Measurements from ENCODE around the gene DGKH.

The DGKH gene, protein sequence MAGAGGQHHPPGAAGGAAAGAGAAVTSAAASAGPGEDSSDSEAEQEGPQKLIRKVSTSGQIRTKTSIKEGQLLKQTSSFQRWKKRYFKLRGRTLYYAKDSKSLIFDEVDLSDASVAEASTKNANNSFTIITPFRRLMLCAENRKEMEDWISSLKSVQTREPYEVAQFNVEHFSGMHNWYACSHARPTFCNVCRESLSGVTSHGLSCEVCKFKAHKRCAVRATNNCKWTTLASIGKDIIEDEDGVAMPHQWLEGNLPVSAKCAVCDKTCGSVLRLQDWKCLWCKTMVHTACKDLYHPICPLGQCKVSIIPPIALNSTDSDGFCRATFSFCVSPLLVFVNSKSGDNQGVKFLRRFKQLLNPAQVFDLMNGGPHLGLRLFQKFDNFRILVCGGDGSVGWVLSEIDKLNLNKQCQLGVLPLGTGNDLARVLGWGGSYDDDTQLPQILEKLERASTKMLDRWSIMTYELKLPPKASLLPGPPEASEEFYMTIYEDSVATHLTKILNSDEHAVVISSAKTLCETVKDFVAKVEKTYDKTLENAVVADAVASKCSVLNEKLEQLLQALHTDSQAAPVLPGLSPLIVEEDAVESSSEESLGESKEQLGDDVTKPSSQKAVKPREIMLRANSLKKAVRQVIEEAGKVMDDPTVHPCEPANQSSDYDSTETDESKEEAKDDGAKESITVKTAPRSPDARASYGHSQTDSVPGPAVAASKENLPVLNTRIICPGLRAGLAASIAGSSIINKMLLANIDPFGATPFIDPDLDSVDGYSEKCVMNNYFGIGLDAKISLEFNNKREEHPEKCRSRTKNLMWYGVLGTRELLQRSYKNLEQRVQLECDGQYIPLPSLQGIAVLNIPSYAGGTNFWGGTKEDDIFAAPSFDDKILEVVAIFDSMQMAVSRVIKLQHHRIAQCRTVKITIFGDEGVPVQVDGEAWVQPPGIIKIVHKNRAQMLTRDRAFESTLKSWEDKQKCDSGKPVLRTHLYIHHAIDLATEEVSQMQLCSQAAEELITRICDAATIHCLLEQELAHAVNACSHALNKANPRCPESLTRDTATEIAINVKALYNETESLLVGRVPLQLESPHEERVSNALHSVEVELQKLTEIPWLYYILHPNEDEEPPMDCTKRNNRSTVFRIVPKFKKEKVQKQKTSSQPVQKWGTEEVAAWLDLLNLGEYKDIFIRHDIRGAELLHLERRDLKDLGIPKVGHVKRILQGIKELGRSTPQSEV

DNA sequence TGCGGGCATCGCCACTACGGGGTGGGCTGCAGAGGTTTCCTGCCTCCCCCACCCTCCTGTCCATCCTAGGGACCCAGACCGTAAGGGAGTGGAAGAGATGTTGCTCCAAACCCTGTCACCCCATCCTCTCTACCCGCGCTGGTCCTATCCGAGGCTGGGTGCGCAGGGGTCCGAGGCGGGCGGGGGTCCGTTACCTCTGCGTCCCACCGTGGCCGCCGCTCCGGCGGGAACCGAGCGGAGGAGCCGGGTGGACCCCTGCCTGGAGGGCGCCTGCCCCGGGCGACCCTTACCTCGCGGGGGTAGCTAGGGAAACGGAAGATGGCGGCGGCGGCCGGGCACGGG lies at the start of gene DGKH:
DGKH (plus strand) TSS at position 307 of the 342 bp plus-strand sequence. CDS start 126 bp downstream, outside the sequence.
- H3K36me3 ChIP-seq: no peaks in the 10 kb centered on the region
- no peaks in the 10 kb centered on the region for H3K9me3 ChIP-seq
- peaks cover 19 to 20% of the 10 kb centered on the region in 2 experiments for H3K4me1 ChIP-seq (ENCODE audit: control insufficient read depth in 1 of 2, insufficient read depth in 1 of 2, low read depth in 1 of 2, low read length in 1 of 2)
- no peak for TF ChIP-seq CTCF (IDR thresholded peaks at IDR 0.05)
- H3K27me3 ChIP-seq: peaks cover 80% of the 10 kb centered on the region
- no peak within 1 kb of the TSS for H3K27ac ChIP-seq
- H3K4me3 ChIP-seq (ENCODE audit: low read depth in 1 of 2, low read length in 1 of 2): peak within 1 kb of the TSS; percentile 71 to 75

GRCh38 chr13:42000846-42001245 lies 47.6 kb upstream of the DGKH start:
- no peak for TF ChIP-seq CTCF (IDR thresholded peaks at IDR 0.05)

DNA sequence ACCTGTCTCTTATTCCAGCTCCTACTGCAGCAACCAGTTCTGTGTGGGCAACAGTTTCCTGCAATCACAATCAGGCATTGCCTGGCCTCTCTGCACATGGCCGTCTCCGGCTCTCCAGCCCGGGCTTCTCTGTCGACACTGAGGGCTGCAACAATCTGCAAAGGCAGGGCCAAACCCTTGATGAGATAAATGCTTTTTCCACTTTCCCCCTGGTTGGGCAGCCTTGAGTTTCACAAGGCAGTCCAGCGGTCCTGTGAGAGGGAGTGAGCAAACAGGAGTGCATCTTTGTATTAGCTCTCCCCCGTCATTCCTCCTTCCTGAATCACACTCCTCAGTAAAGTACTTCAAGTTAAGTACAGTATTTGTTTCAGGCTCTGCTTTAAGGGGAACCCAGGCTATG lies 46.9 kb upstream of the DGKH start:
- TF ChIP-seq CTCF (IDR thresholded peaks at IDR 0.05): no peak
- no peaks in the 10 kb centered on the region for H3K36me3 ChIP-seq
- no peak overlapping the region for H3K4me3 ChIP-seq (ENCODE audit: low read depth in 1 of 2, low read length in 1 of 2)
- no peaks in the 10 kb centered on the region for H3K4me1 ChIP-seq (ENCODE audit: control insufficient read depth in 1 of 2, insufficient read depth in 1 of 2, low read depth in 1 of 2, low read length in 1 of 2)
- no peaks in the 10 kb centered on the region for H3K27me3 ChIP-seq
- no peaks in the 10 kb centered on the region for H3K9me3 ChIP-seq
- no peak overlapping the region for H3K27ac ChIP-seq

More at GRCh38 chr13:42000846-42001245, 47.6 kb upstream of the DGKH start:
- no peaks in the 10 kb centered on the region for H3K9me3 ChIP-seq
- H3K36me3 ChIP-seq: no peaks in the 10 kb centered on the region
- H3K4me3 ChIP-seq (ENCODE audit: low read depth in 1 of 2, low read length in 1 of 2): no peak overlapping the region
- no peaks in the 10 kb centered on the region for H3K27me3 ChIP-seq
- no peak overlapping the region for H3K27ac ChIP-seq
- no peaks in the 10 kb centered on the region for H3K4me1 ChIP-seq (ENCODE audit: control insufficient read depth in 1 of 2, insufficient read depth in 1 of 2, low read depth in 1 of 2, low read length in 1 of 2)

GRCh38 chr13:42002066-42002465 lies 46.4 kb upstream of the DGKH start:
- H3K4me3 ChIP-seq (ENCODE audit: low read depth in 1 of 2, low read length in 1 of 2): no peak overlapping the region
- H3K4me1 ChIP-seq (ENCODE audit: control insufficient read depth in 1 of 2, insufficient read depth in 1 of 2, low read depth in 1 of 2, low read length in 1 of 2): no peaks in the 10 kb centered on the region
- no peak overlapping the region for H3K27ac ChIP-seq
- H3K9me3 ChIP-seq: no peaks in the 10 kb centered on the region
- H3K27me3 ChIP-seq: no peaks in the 10 kb centered on the region
- TF ChIP-seq CTCF (IDR thresholded peaks at IDR 0.05): no peak
- H3K36me3 ChIP-seq: no peaks in the 10 kb centered on the region

DNA sequence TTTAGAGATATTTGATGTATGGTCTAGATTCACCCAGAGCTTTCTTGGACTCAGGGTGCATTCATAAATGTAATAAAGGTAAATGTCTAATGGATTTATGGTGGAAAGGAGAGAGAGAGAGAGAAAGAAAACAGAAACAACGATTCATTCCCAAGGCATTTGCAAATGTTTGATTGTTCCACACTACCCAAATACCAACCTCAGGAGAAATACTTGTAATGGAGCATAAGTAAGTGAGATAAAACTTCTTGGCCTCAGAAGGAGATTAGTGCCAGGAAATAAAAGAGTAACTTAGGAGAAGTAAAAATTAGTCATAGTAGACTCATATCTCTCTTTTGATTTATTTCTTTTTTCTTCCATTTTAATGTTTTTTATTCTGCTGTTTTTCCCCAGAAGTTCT lies 40.6 kb upstream of the DGKH start:
- H3K27ac ChIP-seq: no peak overlapping the region
- H3K4me3 ChIP-seq (ENCODE audit: low read depth in 1 of 2, low read length in 1 of 2): no peak overlapping the region
- no peak for TF ChIP-seq CTCF (IDR thresholded peaks at IDR 0.05)
- H3K9me3 ChIP-seq: no peaks in the 10 kb centered on the region
- H3K36me3 ChIP-seq: no peaks in the 10 kb centered on the region
- H3K4me1 ChIP-seq (ENCODE audit: control insufficient read depth in 1 of 2, insufficient read depth in 1 of 2, low read depth in 1 of 2, low read length in 1 of 2): no peaks in the 10 kb centered on the region
- H3K27me3 ChIP-seq: no peaks in the 10 kb centered on the region

Data from neutrophil (primary cell).